Left kidney (tissue), 2 donors: Measurements from ENCODE around the gene PARP16. TPM values are rescaled to one million over a fixed set of nuclear protein-coding genes. Genes with fewer than 3 reads are reported as not detected.

Source experiments
- DNase-seq: peaks from one replicate; pipeline ENCODE4 v3.0.0-alpha.2; 2013
- polyA plus RNA-seq: library from polyadenylated mRNA; unstranded; fragments of 120-200 nt; gene quantifications from one replicate; pipeline ENCODE4 v1.2.1, GENCODE V29; 2013; ENCODE audit not compliant: insufficient read length

PARP16 gene
- polyA plus RNA-seq, 1 donor: 17.9 TPM

- DNase-seq: no peak
These were observed 9.7 kb downstream of the PARP16 start for GRCh38 chr15:65277015-65277414.

- no peak for DNase-seq
These were observed 11.0 kb downstream of the PARP16 start for GRCh38 chr15:65275728-65276126.

- DNase-seq: no peak
These were observed 11.5 kb downstream of the PARP16 start for GRCh38 chr15:65275104-65275727.

GRCh38 chr15:65270811-65271545, 15.7 kb downstream of the PARP16 start:
- peak; percentile 74 for DNase-seq

GRCh38 chr15:65268411-65268810, 18.3 kb downstream of the PARP16 start:
- DNase-seq: no peak

- no peak for DNase-seq
These were observed 20.2 kb downstream of the PARP16 start for GRCh38 chr15:65266469-65266868.

GRCh38 chr15:65264863-65265430, 21.7 kb downstream of the PARP16 start:
- no peak for DNase-seq

GRCh38 chr15:65263313-65263712, 23.4 kb downstream of the PARP16 start:
- no peak for DNase-seq

- no peak for DNase-seq
These were observed 25.7 kb downstream of the PARP16 start for GRCh38 chr15:65260968-65261367.

- no peak for DNase-seq
These were observed 27.3 kb downstream of the PARP16 start for GRCh38 chr15:65259367-65259797.

- peak; percentile 36 for DNase-seq
These were observed 28.1 kb downstream of the PARP16 start for GRCh38 chr15:65258375-65259262.

- no peak for DNase-seq
These were observed 31.1 kb downstream of the PARP16 start for GRCh38 chr15:65255486-65256140.

GRCh38 chr15:65254758-65255157, 31.9 kb downstream of the PARP16 start:
- DNase-seq: no peak

- DNase-seq: no peak
These were observed 32.3 kb downstream of the PARP16 start for GRCh38 chr15:65254356-65254755.

GRCh38 chr15:65249641-65250040, 37.0 kb downstream of the PARP16 start:
- no peak for DNase-seq

- DNase-seq: peak; percentile 32
These were observed 38.0 kb downstream of the PARP16 start for GRCh38 chr15:65248511-65249255.

- DNase-seq: no peak
These were observed 39.7 kb downstream of the PARP16 start for GRCh38 chr15:65246939-65247338.

- no peak for DNase-seq
These were observed 40.5 kb downstream of the PARP16 start for GRCh38 chr15:65246026-65246714.

- DNase-seq: peak; percentile 66
These were observed 41.4 kb downstream of the PARP16 start for GRCh38 chr15:65245096-65245856.

GRCh38 chr15:65244638-65245037, 42.0 kb downstream of the PARP16 start:
- no peak for DNase-seq
